K562 (cell line): ENCODE data around the gene TENM4. TPM values are rescaled to one million over a fixed set of nuclear protein-coding genes. Genes with fewer than 3 reads are reported as not detected.

Experiments used
- ATAC-seq: fragments of 200-7000 bp; cut with Tn5 transposase; 3 replicates; pipeline ENCODE4 v1.9.1; 2020; ENCODE audit warnings: moderate library complexity
- BruUV-seq: library from RNA; stranded (reverse); fragments of 400-500 nt; replicated peaks from 2 replicates; lab custom pipeline; 2021; lab: Mats Ljungman, UMichigan
- CTCF ChIA-PET: fragments of 300-600 bp; formaldehyde crosslinking; extraction: SDS; loops from one replicate; lab custom pipeline; 2021; ENCODE audit warnings: low intra/inter-chr PET ratio; lab: Yijun Ruan, JAX
- POLR2A ChIA-PET: fragments of 300-600, 350-650 bp; sonication (Branson Sonifier 250); formaldehyde crosslinking; extraction: SDS; loops from one replicate; lab custom pipeline; 2021; ENCODE audit warnings: antibody characterized with exemption, inconsistent platforms; lab: Yijun Ruan, JAX
- DNase-seq, 4 experiments: peaks; one replicate each; pipeline versions ENCODE4 v3.0.0 to v3.0.0-alpha.2; 2011 to 2018; ENCODE audit warnings: low spot score in 3 of 4, mixed read lengths in 3 of 4; ENCODE audit errors: extremely low read depth in 1 of 4
- FAIRE-seq: peaks from 2 replicates; lab custom pipeline; 2011; peaks lifted over from hg19 to GRCh38; lab: Jason Lieb, UNC
- H2AFZ ChIP-seq: 2 replicates; pipeline ENCODE4 v1.6.0; 2011; ENCODE audit warnings: low read depth, low read length, control low read depth, inconsistent platforms
- H3K27ac ChIP-seq: fragments of 200-600 bp; 3 replicates; pipeline ENCODE4 v1.8.0; 2011; ENCODE audit warnings: low read depth, mild to moderate bottlenecking, control low read depth, inconsistent platforms, low read length, moderate library complexity, mixed read lengths; ENCODE audit errors: extremely low read depth
- H3K27me3 ChIP-seq, 2 experiments: fragments of 300-600 bp in 1 of 2; 2 replicates in 1 of 2; 3 replicates in 1 of 2; pipeline versions ENCODE4 v1.6.0 to v1.8.0; 2011; ENCODE audit warnings: inconsistent platforms in 2 of 2, low read length in 2 of 2, mild to moderate bottlenecking in 1 of 2, mixed read lengths in 1 of 2, moderate library complexity in 1 of 2; ENCODE audit not compliant: control insufficient read depth in 2 of 2, insufficient read depth in 2 of 2
- H3K36me3 ChIP-seq: fragments of 300-600 bp; 3 replicates; pipeline ENCODE4 v1.8.0; 2011; ENCODE audit warnings: mild to moderate bottlenecking, low read length, inconsistent platforms; ENCODE audit not compliant: control insufficient read depth, insufficient read depth
- H3K4me1 ChIP-seq, 2 experiments: fragments of 200-600 bp in 1 of 2; replicated peaks in 1 of 2; 2 replicates in 1 of 2; 3 replicates in 1 of 2; pipeline versions ENCODE4 v1.5.1 to v1.8.0; 2011; ENCODE audit warnings: inconsistent platforms in 2 of 2, low read length in 2 of 2, mild to moderate bottlenecking in 1 of 2, mixed read lengths in 1 of 2, moderate library complexity in 1 of 2; ENCODE audit not compliant: control insufficient read depth in 2 of 2, insufficient read depth in 2 of 2
- H3K4me2 ChIP-seq: 2 replicates; pipeline ENCODE4 v1.6.1; 2011; ENCODE audit warnings: low read length, control low read depth, inconsistent platforms, mixed read lengths; ENCODE audit not compliant: insufficient read depth
- H3K4me3 ChIP-seq: fragments of 200-600 bp; sonication (generic), shearing (Covaris generic); 2 replicates; pipeline ENCODE4 v1.5.1; 2016; ENCODE audit warnings: control low read depth, inconsistent platforms
- H3K79me2 ChIP-seq: fragments of 200-600 bp; 3 replicates; pipeline ENCODE4 v1.8.0; 2011; ENCODE audit warnings: low read length, inconsistent platforms; ENCODE audit not compliant: control insufficient read depth, insufficient read depth
- H3K9ac ChIP-seq, 2 experiments: 2 replicates each; pipeline versions ENCODE4 v1.6.0 to v1.6.1; 2011; ENCODE audit warnings: low read depth in 2 of 2, low read length in 2 of 2, control low read depth in 1 of 2, inconsistent platforms in 1 of 2, mild to moderate bottlenecking in 1 of 2, mixed read lengths in 1 of 2; ENCODE audit not compliant: insufficient read depth in 1 of 2
- H3K9me1 ChIP-seq: one replicate; pipeline ENCODE4 v1.6.0; 2011; ENCODE audit warnings: inconsistent platforms, mild to moderate bottlenecking, low read length, moderate library complexity; ENCODE audit not compliant: control insufficient read depth, insufficient read depth
- H3K9me3 ChIP-seq: replicated peaks from 2 replicates; pipeline ENCODE4 v1.5.1; 2011; ENCODE audit warnings: low read depth, low read length, inconsistent platforms; ENCODE audit not compliant: control insufficient read depth, insufficient read depth
- H4K20me1 ChIP-seq: replicated peaks from 2 replicates; pipeline ENCODE4 v1.6.1; 2011; ENCODE audit warnings: low read length, inconsistent platforms, mixed read lengths; ENCODE audit not compliant: control insufficient read depth, insufficient read depth
- CREB1 ChIP-seq, 2 experiments: sonication (generic) in 1 of 2; formaldehyde crosslinking in 1 of 2; IDR thresholded peaks; 2 replicates each; pipeline versions ENCODE4 v1.6.1 to v1.8.0; 2012 to 2022; ENCODE audit warnings: inconsistent platforms in 1 of 2, mild to moderate bottlenecking in 1 of 2, missing genetic modification reagents in 1 of 2, moderate library complexity in 1 of 2
- CUX1 ChIP-seq: fragments of 200-800 bp; sonication (Bioruptor generic); IDR thresholded peaks from 2 replicates; pipeline ENCODE4 v1.6.1; 2016; ENCODE audit warnings: missing genetic modification characterization, missing compliant biosample characterization
- MYNN ChIP-seq, 2 experiments: sonication (generic); formaldehyde crosslinking in 1 of 2; IDR thresholded peaks; 2 replicates each; pipeline versions ENCODE4 v1.5.0 to v1.6.1; 2016 to 2020; ENCODE audit warnings: antibody characterized with exemption in 1 of 2, missing genetic modification reagents in 1 of 2
- NFE2L1 ChIP-seq: fragments of 450-650 bp; IDR thresholded peaks from 2 replicates; pipeline ENCODE4 v1.6.1; 2016; ENCODE audit warnings: missing genetic modification characterization, low read depth, mild to moderate bottlenecking, missing compliant biosample characterization, moderate library complexity, borderline replicate concordance
- RFX5 ChIP-seq: IDR thresholded peaks from 2 replicates; pipeline ENCODE4 v1.6.1; 2011; ENCODE audit warnings: low read depth, mild to moderate bottlenecking, improper control_type of control experiment, low read length
- TGIF2 ChIP-seq: sonication (generic); formaldehyde crosslinking; IDR thresholded peaks from 2 replicates; pipeline ENCODE4 v1.8.1; 2022; ENCODE audit warnings: mild to moderate bottlenecking, missing genetic modification reagents, moderate library complexity
- ZNF143 ChIP-seq: sonication (generic); formaldehyde crosslinking; IDR thresholded peaks from 2 replicates; pipeline ENCODE4 v1.9.0; 2022; ENCODE audit warnings: mild to moderate bottlenecking, missing genetic modification reagents
- ZNF24 ChIP-seq: fragments of 450-650 bp; IDR thresholded peaks from 2 replicates; pipeline ENCODE4 v1.6.1; 2016
- WGBS: fragments of 100-300 bp; shearing (Covaris generic); methylation state at CpG from one replicate; pipeline ENCODE4 v1.1.6; 2016; ENCODE audit warnings: low coverage, mixed read lengths; ENCODE audit not compliant: insufficient coverage; ENCODE audit errors: missing lambda C conversion rate; 5-methylcytosine and 5-hydroxymethylcytosine counted together
- in situ Hi-C: fragments of 300-500 bp; cut with MboI; formaldehyde crosslinking; loops from 4 replicates; pipeline ENCODE4 v1.15.0; 2018; ENCODE audit warnings: inconsistent platforms, mixed read lengths
- intact Hi-C: fragments of 100-400 bp; cut with micrococcal nuclease; formaldehyde crosslinking; loops from 2 replicates; pipeline ENCODE4 v1.14.2; 2022
- polyA plus RNA-seq, 8 experiments: library from polyadenylated mRNA; depleted of rRNA in 4 of 8; stranded (reverse) in 5 of 8; unstranded in 3 of 8; fragments of >200 nt; fragmentation: Nextera tagmentation in 2 of 8; fragmentation: Illumina TruSeq in 1 of 8; extraction: Ambion mirVana in 2 of 8; extraction: Trizol in 1 of 8; gene quantifications; 2 replicates each; pipeline versions ENCODE4 v1.2.1 to v1.2.3, GENCODE V29; 2011 to 2014; ENCODE audit warnings: inconsistent platforms in 1 of 8, missing spikeins in 1 of 8
- total RNA-seq, 7 experiments: library from RNA; depleted of rRNA in 6 of 7; stranded (reverse); fragments of >200 nt in 6 of 7; fragmentation: Illumina TruSeq in 2 of 7; extraction: Trizol in 2 of 7; gene quantifications; 2 replicates each; pipeline versions ENCODE4 v1.2.1 to v1.2.3, GENCODE V29; 2011 to 2021; ENCODE audit warnings: low replicate concordance in 1 of 7
- TF ChIP-seq, protein P1 (sequence below): fragments of 450-650 bp; IDR thresholded peaks from 2 replicates; pipeline ENCODE4 v1.7.1; 2018; ENCODE audit warnings: mild to moderate bottlenecking, low read depth; ENCODE audit not compliant: partially characterized antibody
- TF ChIP-seq, protein P2 (sequence below): fragments of 450-650 bp; conservative IDR thresholded peaks from 2 replicates; pipeline ENCODE4 v1.6.1; 2016; ENCODE audit warnings: missing genetic modification characterization, low read depth, mild to moderate bottlenecking, missing compliant biosample characterization, moderate library complexity

The TENM4 gene
- total and polyA plus RNA-seq, 9 of the 15 experiments (the other 6 are each of a cell fraction or from before 2014, with no cell fraction given): 0.16 TPM; not detected in 8

GRCh38 chr11:79119491-79120284 lies 321.1 kb downstream of the TENM4 start:
- H3K79me2 ChIP-seq: no peaks in the 10 kb centered on the region
- FAIRE-seq: no peak
- ChIA-PET CTCF (no interaction called here), POLR2A (interaction anchor here (0.7 kb wide), 1 partner anchor 218 kb away, joined by 4 read pairs; no protein-coding TSS in a partner anchor)
- H3K4me2 ChIP-seq: no peak overlapping the region
- no peaks in the 10 kb centered on the region for H3K36me3 ChIP-seq
- no peak overlapping the region for H2AFZ ChIP-seq
- ATAC-seq: no peak
- no peaks in the 10 kb centered on the region for H3K9me1 ChIP-seq
- H3K9me3 ChIP-seq: no peaks in the 10 kb centered on the region
- in situ Hi-C loops (no loop called here), intact Hi-C loops (no loop called here)
- H3K27ac ChIP-seq: no peak overlapping the region
- H3K4me1 ChIP-seq: no peaks in the 10 kb centered on the region
- no peaks in the 10 kb centered on the region for H3K27me3 ChIP-seq
- H3K4me3 ChIP-seq: no peak overlapping the region
- BruUV-seq: no TSS peak
- no peak for DNase-seq
- TF ChIP-seq TGIF2 (CRISPR knock-in tag): no peak
- no peak for TF ChIP-seq NFE2L1 (tag)
- TF ChIP-seq ZNF143: no peak
- TF ChIP-seq, protein P1, sequence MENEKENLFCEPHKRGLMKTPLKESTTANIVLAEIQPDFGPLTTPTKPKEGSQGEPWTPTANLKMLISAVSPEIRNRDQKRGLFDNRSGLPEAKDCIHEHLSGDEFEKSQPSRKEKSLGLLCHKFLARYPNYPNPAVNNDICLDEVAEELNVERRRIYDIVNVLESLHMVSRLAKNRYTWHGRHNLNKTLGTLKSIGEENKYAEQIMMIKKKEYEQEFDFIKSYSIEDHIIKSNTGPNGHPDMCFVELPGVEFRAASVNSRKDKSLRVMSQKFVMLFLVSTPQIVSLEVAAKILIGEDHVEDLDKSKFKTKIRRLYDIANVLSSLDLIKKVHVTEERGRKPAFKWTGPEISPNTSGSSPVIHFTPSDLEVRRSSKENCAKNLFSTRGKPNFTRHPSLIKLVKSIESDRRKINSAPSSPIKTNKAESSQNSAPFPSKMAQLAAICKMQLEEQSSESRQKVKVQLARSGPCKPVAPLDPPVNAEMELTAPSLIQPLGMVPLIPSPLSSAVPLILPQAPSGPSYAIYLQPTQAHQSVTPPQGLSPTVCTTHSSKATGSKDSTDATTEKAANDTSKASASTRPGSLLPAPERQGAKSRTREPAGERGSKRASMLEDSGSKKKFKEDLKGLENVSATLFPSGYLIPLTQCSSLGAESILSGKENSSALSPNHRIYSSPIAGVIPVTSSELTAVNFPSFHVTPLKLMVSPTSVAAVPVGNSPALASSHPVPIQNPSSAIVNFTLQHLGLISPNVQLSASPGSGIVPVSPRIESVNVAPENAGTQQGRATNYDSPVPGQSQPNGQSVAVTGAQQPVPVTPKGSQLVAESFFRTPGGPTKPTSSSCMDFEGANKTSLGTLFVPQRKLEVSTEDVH: no peak
- TF ChIP-seq, protein P2, sequence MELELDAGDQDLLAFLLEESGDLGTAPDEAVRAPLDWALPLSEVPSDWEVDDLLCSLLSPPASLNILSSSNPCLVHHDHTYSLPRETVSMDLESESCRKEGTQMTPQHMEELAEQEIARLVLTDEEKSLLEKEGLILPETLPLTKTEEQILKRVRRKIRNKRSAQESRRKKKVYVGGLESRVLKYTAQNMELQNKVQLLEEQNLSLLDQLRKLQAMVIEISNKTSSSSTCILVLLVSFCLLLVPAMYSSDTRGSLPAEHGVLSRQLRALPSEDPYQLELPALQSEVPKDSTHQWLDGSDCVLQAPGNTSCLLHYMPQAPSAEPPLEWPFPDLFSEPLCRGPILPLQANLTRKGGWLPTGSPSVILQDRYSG (tag): no peak
- TF ChIP-seq RFX5: no peak
- no peak for TF ChIP-seq CUX1
- no peak for TF ChIP-seq MYNN (IDR thresholded peaks at IDR 0.05)
- TF ChIP-seq MYNN (CRISPR knock-in tag; IDR thresholded peaks at IDR 0.05): no peak
- TF ChIP-seq CREB1 (IDR thresholded peaks at IDR 0.05): no peak
- no peak for TF ChIP-seq CREB1 (CRISPR knock-in tag; IDR thresholded peaks at IDR 0.05)
- TF ChIP-seq ZNF24: no peak
- 0% methylated on average over 8 of the region's 8 CpGs for WGBS
- no peak overlapping the region for H3K9ac ChIP-seq
- no peaks in the 10 kb centered on the region for H4K20me1 ChIP-seq
